Measurements from ENCODE around the gene YAE1.

Gene YAE1

DNA sequence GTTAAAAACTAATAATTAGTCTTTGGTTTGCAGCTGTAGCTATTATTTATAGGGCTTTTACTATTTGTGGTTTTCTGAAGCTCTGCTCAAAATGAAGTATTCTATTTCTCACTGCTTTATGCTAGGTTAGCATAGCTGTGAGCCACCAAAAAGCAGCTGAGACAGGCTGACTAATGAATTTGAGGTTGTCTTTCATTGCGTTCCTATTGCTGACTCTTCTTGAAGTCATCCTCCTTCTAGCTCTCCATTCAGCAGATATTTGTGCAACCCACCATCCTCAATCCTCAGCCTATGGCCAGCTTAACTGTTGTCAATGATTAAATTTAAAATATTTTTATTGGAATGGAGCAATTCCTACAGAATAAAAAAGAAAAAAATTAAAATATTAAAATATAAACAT, 55.1 kb downstream of the YAE1 start:
- Mint-ChIP-seq H3K36me3 (ENCODE audit: insufficient read depth) (peaks cover 4% of the 10 kb centered on the region), H3K4me3 (no peak overlapping the region), H3K27me3 (no peaks in the 10 kb centered on the region), H3K9me3 (no peaks in the 10 kb centered on the region), H3K27ac (no peak overlapping the region), H3K4me1 (ENCODE audit: low read depth in 2 of 2) (peaks cover 14 to 31% of the 10 kb centered on the region in 2 donors)
- DNase-seq, result no peak
- ATAC-seq (replicated peaks), result no peak

DNA sequence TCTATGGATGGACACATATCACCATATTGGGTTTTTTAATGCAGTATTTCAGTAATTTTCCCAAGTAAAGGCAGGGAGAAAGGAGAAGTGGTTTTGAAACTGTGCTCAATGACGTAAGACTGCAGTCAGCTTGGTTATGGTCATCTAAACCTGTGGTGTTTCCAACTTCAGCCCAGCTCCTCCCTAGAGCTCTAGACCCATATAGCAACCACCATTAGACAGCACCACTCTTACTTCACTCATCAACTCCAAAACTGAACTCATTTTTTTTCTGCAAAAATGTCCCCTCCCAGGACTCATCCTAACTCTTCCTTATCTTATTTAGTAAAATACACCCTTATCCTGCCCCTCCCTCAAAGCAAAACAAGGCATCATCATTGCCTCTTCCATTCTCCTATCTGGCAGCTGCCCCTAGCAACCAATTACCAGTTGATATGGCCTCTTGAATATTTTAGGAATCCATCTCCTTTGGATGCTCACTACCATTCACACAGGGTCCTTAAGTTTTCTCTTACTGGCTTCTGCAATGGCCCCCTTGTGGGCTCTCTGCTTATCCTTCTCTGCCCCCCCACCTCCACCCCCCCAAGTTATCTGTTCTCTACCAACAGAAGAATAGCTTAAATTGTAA, 55.7 kb downstream of the YAE1 start:
- Mint-ChIP-seq H3K27me3 (no peaks in the 10 kb centered on the region), H3K4me3 (peak overlapping the region; percentile 0 to 94), H3K9me3 (no peaks in the 10 kb centered on the region), H3K27ac (peak overlapping the region; percentile 92 to 94), H3K36me3 (ENCODE audit: insufficient read depth) (peaks cover 4% of the 10 kb centered on the region), H3K4me1 (ENCODE audit: low read depth in 2 of 2) (peaks cover 19 to 35% of the 10 kb centered on the region in 2 donors)
- no peak for DNase-seq
- no peak for ATAC-seq (replicated peaks)
